ENCODE results near the gene ENTHD1. TPM values are rescaled to one million over a fixed set of nuclear protein-coding genes. Genes with fewer than 3 reads are reported as not detected.

The ENTHD1 gene
- total RNA-seq, 1 donor from 2014 or later = not detected

- no peak for TF ChIP-seq CTCF (IDR thresholded peaks at IDR 0.05; ENCODE audit: unreplicated experiment)
- Mint-ChIP-seq H3K36me3 (no peaks in the 10 kb centered on the region), H3K27me3 (ENCODE audit: low read depth) (peaks cover 55% of the 10 kb centered on the region), H3K9me3 (no peaks in the 10 kb centered on the region), H3K4me1 (no peaks in the 10 kb centered on the region), H3K27ac (no peak overlapping the region), H3K4me3 (no peak overlapping the region)
- DNase-seq (ENCODE audit: low spot score in 2 of 2, unreplicated experiment in 2 of 2) = no peak
Observed at GRCh38 chr22:39924286-39924685, 30.7 kb upstream of the ENTHD1 start.

GRCh38 chr22:39923696-39924095 lies 30.1 kb upstream of the ENTHD1 start:
- Mint-ChIP-seq H3K27ac (no peak overlapping the region), H3K9me3 (no peaks in the 10 kb centered on the region), H3K4me3 (no peak overlapping the region), H3K36me3 (no peaks in the 10 kb centered on the region), H3K27me3 (ENCODE audit: low read depth) (peaks cover 55% of the 10 kb centered on the region), H3K4me1 (no peaks in the 10 kb centered on the region)
- DNase-seq (ENCODE audit: low spot score in 2 of 2, unreplicated experiment in 2 of 2) = no peak
- no peak for TF ChIP-seq CTCF (IDR thresholded peaks at IDR 0.05; ENCODE audit: unreplicated experiment)

GRCh38 chr22:39920134-39920743 lies 26.7 kb upstream of the ENTHD1 start:
- H3K27me3 Mint-ChIP-seq (ENCODE audit: low read depth) = peaks cover 43% of the 10 kb centered on the region
- peaks cover 12% of the 10 kb centered on the region for H3K4me1 Mint-ChIP-seq
- no peak overlapping the region for H3K4me3 Mint-ChIP-seq
- no peak for TF ChIP-seq CTCF (IDR thresholded peaks at IDR 0.05; ENCODE audit: unreplicated experiment)
- no peaks in the 10 kb centered on the region for H3K36me3 Mint-ChIP-seq
- DNase-seq (ENCODE audit: low spot score in 2 of 2, unreplicated experiment in 2 of 2) = no peak
- H3K9me3 Mint-ChIP-seq = no peaks in the 10 kb centered on the region
- H3K27ac Mint-ChIP-seq = no peak overlapping the region

- no peak for TF ChIP-seq CTCF (IDR thresholded peaks at IDR 0.05; ENCODE audit: unreplicated experiment)
- Mint-ChIP-seq H3K27me3 (ENCODE audit: low read depth) (peaks cover 39% of the 10 kb centered on the region), H3K9me3 (no peaks in the 10 kb centered on the region), H3K36me3 (no peaks in the 10 kb centered on the region), H3K4me3 (no peak overlapping the region), H3K27ac (no peak overlapping the region), H3K4me1 (peaks cover 12% of the 10 kb centered on the region)
- DNase-seq (ENCODE audit: low spot score in 2 of 2, unreplicated experiment in 2 of 2) = no peak
Observed at GRCh38 chr22:39917776-39918495, 24.4 kb upstream of the ENTHD1 start.

GRCh38 chr22:39917197-39917643 lies 23.7 kb upstream of the ENTHD1 start:
- no peak for DNase-seq (ENCODE audit: low spot score in 2 of 2, unreplicated experiment in 2 of 2)
- Mint-ChIP-seq H3K27me3 (ENCODE audit: low read depth) (peaks cover 37% of the 10 kb centered on the region), H3K4me3 (no peak overlapping the region), H3K9me3 (no peaks in the 10 kb centered on the region), H3K27ac (no peak overlapping the region), H3K4me1 (peaks cover 12% of the 10 kb centered on the region), H3K36me3 (no peaks in the 10 kb centered on the region)
- no peak for TF ChIP-seq CTCF (IDR thresholded peaks at IDR 0.05; ENCODE audit: unreplicated experiment)
